Mucosa of stomach (tissue), 1 donor: ENCODE results near the gene MLC1.

Source experiments
- H3K27me3 ChIP-seq: one replicate; pipeline ENCODE4 v1.7.0; 2013; ENCODE audit warnings: mild to moderate bottlenecking, low read length; ENCODE audit not compliant: control insufficient read depth, insufficient read depth
- H3K36me3 ChIP-seq: one replicate; pipeline ENCODE4 v1.7.0; 2013; ENCODE audit warnings: low read length; ENCODE audit not compliant: control insufficient read depth, insufficient read depth
- H3K4me1 ChIP-seq: one replicate; pipeline ENCODE4 v1.7.0; 2013; ENCODE audit warnings: mild to moderate bottlenecking, low read length; ENCODE audit not compliant: control insufficient read depth, insufficient read depth
- H3K4me3 ChIP-seq: one replicate; pipeline ENCODE4 v1.7.0; 2013; ENCODE audit warnings: low read length
- H3K9ac ChIP-seq: one replicate; pipeline ENCODE4 v1.7.0; 2013; ENCODE audit warnings: mild to moderate bottlenecking, low read length, moderate library complexity
- H3K9me3 ChIP-seq: one replicate; pipeline ENCODE4 v1.7.0; 2013; ENCODE audit warnings: mild to moderate bottlenecking, low read length, moderate library complexity; ENCODE audit not compliant: control insufficient read depth
- donor health status: Pancreatic carcinoma.

Gene MLC1

DNA sequence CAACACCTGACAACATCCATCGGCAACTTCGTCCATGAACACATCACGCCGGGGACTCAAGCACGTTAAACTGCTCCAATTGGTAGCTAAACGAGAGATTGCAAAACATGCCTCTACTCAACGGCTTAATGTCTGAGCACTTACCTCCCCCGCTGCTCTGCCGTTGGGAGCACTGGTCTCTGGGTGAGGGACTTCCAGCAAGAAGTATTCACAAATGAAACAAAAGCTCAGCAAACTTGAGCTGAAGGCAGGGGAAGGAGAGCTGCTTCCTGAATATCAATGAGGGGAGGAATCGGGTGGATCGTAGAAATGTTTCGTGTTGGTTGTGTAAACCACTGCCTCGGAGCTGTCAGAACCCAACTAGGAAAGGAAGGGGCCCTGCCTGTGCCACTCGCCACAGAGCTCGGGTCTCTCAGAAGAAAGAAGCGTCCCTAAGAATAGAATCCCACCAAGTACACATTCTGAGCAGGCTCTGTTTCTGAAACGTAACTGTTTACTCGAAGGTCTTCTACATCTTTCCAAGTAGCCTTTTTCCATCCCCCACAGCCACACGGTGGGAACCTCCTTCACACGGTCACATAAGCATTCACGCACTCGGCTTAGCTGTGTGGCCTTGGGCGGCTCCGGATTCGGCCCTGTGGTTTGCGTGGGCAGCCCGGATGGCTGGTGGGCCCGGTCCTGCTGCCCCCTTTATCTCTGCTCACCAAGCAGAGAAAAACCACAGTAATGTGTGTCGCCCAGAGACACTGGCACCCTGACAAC lies at the start of gene MLC1:
Gene MLC1 (minus strand): TSS at position 216 of the 762 bp plus-strand sequence. CDS start 524 bp downstream, outside the sequence.
- H3K4me1 ChIP-seq, result peaks cover 8% of the 10 kb centered on the region
- no peak within 1 kb of the TSS for H3K4me3 ChIP-seq
- H3K9me3 ChIP-seq, result no peaks in the 10 kb centered on the region
- no peaks in the 10 kb centered on the region for H3K36me3 ChIP-seq
- peaks cover 30% of the 10 kb centered on the region for H3K27me3 ChIP-seq
- no peak within 1 kb of the TSS for H3K9ac ChIP-seq

- no peaks in the 10 kb centered on the region for H3K36me3 ChIP-seq
- no peaks in the 10 kb centered on the region for H3K27me3 ChIP-seq
- no peak overlapping the region for H3K9ac ChIP-seq
- no peaks in the 10 kb centered on the region for H3K9me3 ChIP-seq
- H3K4me1 ChIP-seq, result no peaks in the 10 kb centered on the region
- no peak overlapping the region for H3K4me3 ChIP-seq
Measured at GRCh38 chr22:50134481-50134880, 49.3 kb upstream of the MLC1 start.

- H3K4me3 ChIP-seq, result no peak overlapping the region
- no peaks in the 10 kb centered on the region for H3K27me3 ChIP-seq
- no peaks in the 10 kb centered on the region for H3K4me1 ChIP-seq
- H3K9ac ChIP-seq, result no peak overlapping the region
- H3K9me3 ChIP-seq, result no peaks in the 10 kb centered on the region
- no peaks in the 10 kb centered on the region for H3K36me3 ChIP-seq
Measured at GRCh38 chr22:50131894-50132293, 46.7 kb upstream of the MLC1 start.

DNA sequence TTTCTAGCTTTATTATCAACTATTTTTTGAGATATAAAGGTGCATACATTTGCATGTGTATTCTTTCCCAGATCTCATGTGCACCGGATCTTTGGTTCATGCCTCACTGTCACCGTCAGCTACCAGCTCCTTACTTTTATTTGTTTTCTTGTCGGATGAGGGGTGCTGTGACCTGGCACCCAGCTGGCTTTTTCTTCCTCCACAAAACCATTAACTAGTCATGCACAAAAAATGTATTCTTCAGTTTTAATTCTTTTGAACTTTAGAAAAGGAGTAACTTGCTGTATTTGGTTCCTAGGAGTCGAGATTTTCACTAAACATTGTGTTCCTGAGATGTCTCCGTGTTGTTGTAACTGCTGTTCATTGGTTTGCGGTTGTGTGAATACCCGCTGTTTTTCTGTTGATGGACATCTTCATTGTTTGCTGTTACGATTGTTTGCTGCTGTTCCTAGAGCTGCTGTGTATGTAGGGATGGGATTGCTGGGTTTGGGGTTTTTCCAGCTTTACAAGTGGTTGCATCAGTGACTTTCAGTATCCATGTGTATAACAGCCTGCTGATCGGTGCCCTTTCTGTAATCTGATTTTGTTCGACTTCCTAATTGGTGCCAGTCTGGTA lies 44.0 kb upstream of the MLC1 start:
- H3K36me3 ChIP-seq, result no peaks in the 10 kb centered on the region
- H3K4me1 ChIP-seq, result no peaks in the 10 kb centered on the region
- no peak overlapping the region for H3K4me3 ChIP-seq
- no peaks in the 10 kb centered on the region for H3K27me3 ChIP-seq
- no peak overlapping the region for H3K9ac ChIP-seq
- no peaks in the 10 kb centered on the region for H3K9me3 ChIP-seq

- Histone ChIP-seq H3K4me3 (no peak overlapping the region), H3K4me1 (peaks cover 2% of the 10 kb centered on the region), H3K9ac (no peak overlapping the region), H3K36me3 (no peaks in the 10 kb centered on the region), H3K9me3 (no peaks in the 10 kb centered on the region), H3K27me3 (no peaks in the 10 kb centered on the region)
Measured at GRCh38 chr22:50125029-50125428, 39.8 kb upstream of the MLC1 start.

DNA sequence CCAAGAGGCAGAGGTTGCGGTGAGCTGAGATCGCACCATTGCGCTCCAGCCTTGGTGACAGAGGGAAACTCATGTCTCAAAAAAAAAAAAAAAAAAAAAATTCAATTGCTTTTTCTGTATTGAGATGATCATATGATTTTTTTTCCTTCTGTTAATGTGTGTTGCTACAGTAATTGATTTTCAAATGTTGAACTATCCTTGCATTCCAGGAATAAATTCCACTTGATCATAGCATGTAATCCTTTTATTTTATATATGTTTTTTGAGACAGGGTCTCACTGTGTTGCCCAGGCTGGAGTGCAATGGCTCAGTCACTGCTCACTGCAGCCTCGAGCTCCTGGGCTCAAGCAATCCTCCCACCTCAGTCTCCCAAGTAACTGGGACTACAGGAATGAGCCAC lies 37.9 kb upstream of the MLC1 start:
- H3K9me3 ChIP-seq, result no peaks in the 10 kb centered on the region
- no peak overlapping the region for H3K4me3 ChIP-seq
- H3K9ac ChIP-seq, result no peak overlapping the region
- peaks cover 16% of the 10 kb centered on the region for H3K4me1 ChIP-seq
- H3K36me3 ChIP-seq, result no peaks in the 10 kb centered on the region
- no peaks in the 10 kb centered on the region for H3K27me3 ChIP-seq

GRCh38 chr22:50121202-50121740 lies 36.0 kb upstream of the MLC1 start:
- Histone ChIP-seq H3K27me3 (no peaks in the 10 kb centered on the region), H3K4me3 (no peak overlapping the region), H3K4me1 (peaks cover 16% of the 10 kb centered on the region), H3K36me3 (no peaks in the 10 kb centered on the region), H3K9me3 (no peaks in the 10 kb centered on the region), H3K9ac (no peak overlapping the region)

- Histone ChIP-seq H3K4me3 (no peak overlapping the region), H3K9me3 (no peaks in the 10 kb centered on the region), H3K9ac (no peak overlapping the region), H3K4me1 (peaks cover 16% of the 10 kb centered on the region), H3K27me3 (peaks cover 4% of the 10 kb centered on the region), H3K36me3 (no peaks in the 10 kb centered on the region)
Measured at GRCh38 chr22:50119768-50120251, 34.6 kb upstream of the MLC1 start.

DNA sequence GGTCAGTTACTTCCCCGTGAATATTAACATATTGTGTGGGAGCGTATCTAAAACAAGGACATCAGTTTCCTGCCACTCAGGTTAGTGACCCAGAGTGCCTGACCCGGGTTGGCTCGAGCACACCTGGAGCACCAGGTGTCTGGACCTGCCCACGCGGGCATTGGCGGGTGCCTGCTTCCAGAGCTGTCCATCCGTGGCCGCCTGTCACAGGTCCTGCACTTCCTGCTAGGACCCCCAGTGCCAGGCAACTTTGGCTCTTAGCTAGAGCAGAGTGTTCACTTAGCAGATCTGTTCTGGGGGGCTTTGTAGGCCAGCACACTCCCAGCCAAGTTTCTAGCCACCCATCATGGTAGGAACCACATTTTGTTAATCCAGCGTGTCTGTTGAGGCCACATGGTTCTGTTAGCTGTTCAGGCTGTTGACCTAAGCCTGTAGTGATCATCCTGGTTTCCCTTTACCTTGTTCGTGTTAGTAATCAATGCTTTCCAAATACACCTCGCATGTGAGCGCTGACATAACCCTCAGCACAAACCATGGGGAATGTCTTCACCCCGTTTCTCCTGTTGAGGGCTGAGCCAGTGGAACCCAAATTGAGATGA lies 34.0 kb upstream of the MLC1 start:
- H3K4me3 ChIP-seq, result no peak overlapping the region
- no peaks in the 10 kb centered on the region for H3K9me3 ChIP-seq
- H3K9ac ChIP-seq, result no peak overlapping the region
- H3K27me3 ChIP-seq, result peaks cover 4% of the 10 kb centered on the region
- peaks cover 16% of the 10 kb centered on the region for H3K4me1 ChIP-seq
- H3K36me3 ChIP-seq, result no peaks in the 10 kb centered on the region

GRCh38 chr22:50118557-50119168 lies 33.4 kb upstream of the MLC1 start:
- H3K9me3 ChIP-seq, result no peaks in the 10 kb centered on the region
- H3K9ac ChIP-seq, result no peak overlapping the region
- H3K27me3 ChIP-seq, result peaks cover 4% of the 10 kb centered on the region
- H3K36me3 ChIP-seq, result no peaks in the 10 kb centered on the region
- no peak overlapping the region for H3K4me3 ChIP-seq
- H3K4me1 ChIP-seq, result peaks cover 16% of the 10 kb centered on the region

GRCh38 chr22:50118129-50118528 lies 32.9 kb upstream of the MLC1 start:
- Histone ChIP-seq H3K27me3 (peaks cover 6% of the 10 kb centered on the region), H3K36me3 (no peaks in the 10 kb centered on the region), H3K9me3 (no peaks in the 10 kb centered on the region), H3K9ac (no peak overlapping the region), H3K4me1 (peaks cover 16% of the 10 kb centered on the region), H3K4me3 (no peak overlapping the region)
